HG03521 (cell line): ENCODE measurements around the gene POLR2J.
"Not testable (repeated sequence)": the region's sequence is repeated elsewhere in the genome, so short reads cannot be mapped to it uniquely, and the experiment has no call there.

Experiments used
- ATAC-seq: cut with Tn5 transposase; IDR thresholded peaks from one replicate; pipeline ENCODE4 v1.9.1; 2021; ENCODE audit warnings: mild to moderate bottlenecking, moderate library complexity; ENCODE audit not compliant: unreplicated experiment

The POLR2J gene

GRCh38 chr7:102496861-102497260 lies 18.1 kb upstream of the POLR2J start:
- not testable (repeated sequence) for ATAC-seq

GRCh38 chr7:102494473-102495149 lies 15.9 kb upstream of the POLR2J start:
- peak; percentile 66 for ATAC-seq

GRCh38 chr7:102494026-102494425 lies 15.3 kb upstream of the POLR2J start:
- ATAC-seq = not testable (repeated sequence)

GRCh38 chr7:102493220-102493935 lies 14.7 kb upstream of the POLR2J start:
- ATAC-seq = peak; percentile 37

DNA sequence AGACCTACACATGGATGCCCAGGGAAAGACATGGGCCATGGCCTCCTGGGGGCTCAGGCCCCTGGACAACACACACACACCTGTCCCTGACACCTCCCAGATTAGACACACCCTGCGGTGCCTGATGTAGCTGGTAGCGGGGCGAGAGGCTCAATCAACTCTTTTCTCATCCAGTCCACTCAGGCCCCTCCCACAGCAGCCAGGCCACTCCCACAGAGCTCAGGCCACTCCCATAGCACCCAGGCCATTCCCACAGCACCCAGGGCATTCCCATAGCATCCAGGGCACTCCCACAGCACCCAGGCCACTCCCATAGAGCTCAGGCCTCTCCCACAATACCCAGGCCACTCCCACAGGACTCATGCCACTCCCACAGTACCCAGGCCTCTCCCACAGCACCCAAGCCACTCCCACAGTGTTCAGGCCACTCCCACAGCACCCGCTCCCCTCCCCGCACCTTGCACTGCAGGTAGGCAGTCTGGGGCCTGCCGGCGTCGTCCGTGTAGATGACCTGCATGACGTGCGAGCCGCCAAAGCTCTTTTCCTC lies 11.9 kb upstream of the POLR2J start:
- peak; percentile 34 for ATAC-seq

- not testable (repeated sequence) for ATAC-seq
Measured at GRCh38 chr7:102484317-102484716, 5.6 kb upstream of the POLR2J start.

- ATAC-seq = not testable (repeated sequence)
Measured at GRCh38 chr7:102481962-102482361, 3.2 kb upstream of the POLR2J start.

GRCh38 chr7:102479982-102480637 lies 1.4 kb upstream of the POLR2J start:
- not testable (repeated sequence) for ATAC-seq

DNA sequence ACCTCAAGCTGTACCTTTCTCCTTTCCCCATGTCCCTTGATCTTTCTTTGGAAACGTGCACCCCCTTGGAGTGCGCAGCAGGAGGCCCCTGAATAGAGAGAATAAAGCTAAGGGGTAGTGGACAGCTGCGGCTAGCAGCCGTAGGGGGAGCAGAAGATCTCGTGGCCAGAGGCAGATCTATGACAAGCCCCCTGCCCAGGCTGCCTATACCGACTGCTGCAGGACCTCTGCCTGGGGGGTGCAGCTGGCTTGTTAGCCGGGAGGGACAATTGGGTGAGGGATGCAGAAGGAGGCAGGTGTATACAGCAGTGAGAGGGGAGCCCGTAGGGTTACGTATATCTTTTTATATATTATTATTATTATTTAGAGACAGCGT lies 475 bp upstream of the POLR2J start:
- ATAC-seq = peak; percentile 16

GRCh38 chr7:102474736-102475435 lies 3.8 kb downstream of the POLR2J start:
- not testable (repeated sequence) for ATAC-seq

GRCh38 chr7:102474116-102474515 lies 4.6 kb downstream of the POLR2J start:
- ATAC-seq = not testable (repeated sequence)

GRCh38 chr7:102473271-102473991 lies 5.3 kb downstream of the POLR2J start:
- no peak for ATAC-seq

- no peak for ATAC-seq
Measured at GRCh38 chr7:102472126-102473041, 6.3 kb downstream of the POLR2J start.

- no peak for ATAC-seq
Measured at GRCh38 chr7:102471791-102472125, 7.0 kb downstream of the POLR2J start.

DNA sequence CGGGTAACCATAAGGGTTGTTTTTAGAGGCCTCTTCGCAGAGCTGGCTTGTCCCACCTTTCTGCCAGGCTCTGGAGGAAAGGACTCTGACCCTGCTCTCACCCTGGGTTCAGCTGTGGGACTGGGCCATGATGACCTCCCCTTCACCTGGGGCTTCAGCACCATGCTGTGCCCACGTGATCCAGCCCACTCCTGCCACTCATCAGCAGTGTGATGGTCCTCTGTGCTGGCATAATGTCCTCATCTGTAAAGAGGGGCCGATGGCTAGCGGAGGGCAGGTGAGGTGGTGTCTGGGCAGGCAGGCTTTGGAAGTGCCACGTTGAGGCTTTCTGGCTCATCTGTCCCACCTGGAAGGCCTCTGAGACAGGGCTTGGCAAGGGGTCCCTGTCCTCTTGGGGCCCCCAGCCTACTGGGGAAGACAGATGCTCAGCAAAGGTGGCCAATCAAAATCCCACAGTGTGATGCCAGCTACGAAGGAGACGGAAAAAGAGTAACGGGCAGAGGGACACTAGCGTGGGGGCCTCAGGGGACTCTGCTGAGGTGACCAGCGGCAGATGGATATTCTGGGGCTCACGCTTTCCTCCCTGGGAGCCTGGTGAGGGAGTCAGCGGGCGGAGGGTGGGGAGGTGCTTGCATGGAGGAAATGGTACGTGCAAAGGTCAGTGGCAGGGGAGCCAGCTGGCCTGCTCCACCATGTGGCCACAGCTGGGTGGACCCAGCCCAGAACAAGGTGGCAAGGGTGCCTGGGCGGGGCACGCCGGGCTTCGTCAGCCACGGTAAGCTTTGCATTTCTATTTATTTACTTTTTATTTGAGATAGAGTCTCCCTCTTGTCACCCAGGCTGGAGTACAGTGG lies 8.5 kb downstream of the POLR2J start:
- ATAC-seq = no peak

- ATAC-seq = no peak
Measured at GRCh38 chr7:102469351-102469971, 9.3 kb downstream of the POLR2J start.

DNA sequence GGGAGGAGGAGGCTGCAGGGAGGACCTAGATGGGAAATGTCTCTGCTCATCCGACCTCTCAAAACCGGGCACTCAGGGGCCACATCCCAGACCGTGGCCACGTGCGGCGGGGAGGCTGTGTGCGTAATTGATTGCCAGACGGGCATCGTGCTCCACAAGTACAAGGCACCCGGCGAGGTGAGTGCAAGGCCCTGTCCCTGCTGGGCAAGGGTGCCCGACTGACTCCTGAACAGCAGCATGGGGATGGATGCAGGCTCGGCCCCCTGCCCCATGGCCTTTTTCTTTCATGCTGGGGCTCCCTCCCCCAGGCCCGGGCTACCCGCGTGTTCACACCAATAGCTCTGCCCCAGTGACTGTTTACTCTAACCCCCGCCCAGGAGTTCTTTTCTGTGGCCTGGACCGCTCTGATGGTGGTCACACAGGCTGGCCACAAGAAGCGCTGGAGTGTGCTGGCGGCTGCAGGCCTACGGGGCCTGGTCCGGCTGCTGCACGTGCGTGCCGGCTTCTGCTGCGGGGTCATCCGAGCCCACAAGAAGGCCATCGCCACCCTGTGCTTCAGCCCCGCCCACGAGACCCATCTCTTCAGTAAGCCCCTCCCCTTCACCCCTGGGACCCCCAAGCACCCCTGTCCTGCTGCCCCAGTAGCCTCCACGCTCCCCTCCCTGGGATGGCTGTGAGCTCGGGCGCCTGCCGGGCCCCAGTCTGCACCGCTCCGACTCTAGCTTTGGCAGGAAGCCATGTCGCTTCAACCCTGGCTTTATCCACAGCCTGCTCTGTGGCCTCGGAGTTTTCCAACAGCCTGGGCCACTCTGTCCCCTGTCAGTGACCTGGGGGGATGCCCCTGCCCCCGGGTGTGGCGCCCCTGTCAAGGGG lies 10.0 kb downstream of the POLR2J start:
- no peak for ATAC-seq
